ENCODE results near the gene MTCL1. TPM values are rescaled to one million over a fixed set of nuclear protein-coding genes. Genes with fewer than 3 reads are reported as not detected.

The MTCL1 gene
- total and polyA plus RNA-seq, 10 of the 15 experiments (the other 5 are each of a cell fraction or from before 2014, with no cell fraction given): 0.03 to 0.36 (median 0.13) TPM; not detected in 4

GRCh38 chr18:8854550-8854949 lies 149.2 kb downstream of the MTCL1 start:
- Histone ChIP-seq H3K27ac (ENCODE audit: control insufficient read depth, insufficient read depth) (no peak overlapping the region), H3K9ac (ENCODE audit: control insufficient read depth, insufficient read depth, low read length) (no peak overlapping the region), H3K4me3 (no peak overlapping the region), H3K79me2 (ENCODE audit: control insufficient read depth, insufficient read depth, low read length) (no peaks in the 10 kb centered on the region), H2AFZ (ENCODE audit: control insufficient read depth, low read depth, low read length) (no peak overlapping the region), H3K36me3 (ENCODE audit: control insufficient read depth in 2 of 2, insufficient read depth in 2 of 2, low read length in 1 of 2) (no peaks in the 10 kb centered on the region), H3K27me3 (replicated peaks in 1 of 2; ENCODE audit: control insufficient read depth in 2 of 2, insufficient read depth in 2 of 2, low read length in 1 of 2) (peaks cover 0 to 1% of the 10 kb centered on the region in 2 experiments; a peak in 1 of 4 replicates), H4K20me1 (ENCODE audit: control insufficient read depth, insufficient read depth) (no peaks in the 10 kb centered on the region), H3K4me2 (ENCODE audit: control insufficient read depth, insufficient read depth) (no peak overlapping the region), H3K9me3 (replicated peaks; ENCODE audit: control insufficient read depth, insufficient read depth, low read length) (no peaks in the 10 kb centered on the region), H3K4me1 (ENCODE audit: control insufficient read depth, insufficient read depth, low read length) (no peaks in the 10 kb centered on the region)
- TF ChIP-seq ATF7 (IDR thresholded peaks at IDR 0.05; ENCODE audit: low read depth) (no peak), TARDBP (IDR thresholded peaks at IDR 0.05; ENCODE audit: borderline replicate concordance) (no peak), ZSCAN29 (IDR thresholded peaks at IDR 0.05) (no peak), CREM (IDR thresholded peaks at IDR 0.05; ENCODE audit: low read depth) (no peak), SMAD5 (IDR thresholded peaks at IDR 0.05; ENCODE audit: low read depth) (no peak), RAD51 (IDR thresholded peaks at IDR 0.05) (no peak), PAX8 (IDR thresholded peaks at IDR 0.05) (no peak), RBBP5 (conservative IDR thresholded peaks at IDR 0.05) (no peak), GABPA (IDR thresholded peaks at IDR 0.05; ENCODE audit: low read depth) (no peak), POLR2AphosphoS5 (IDR thresholded peaks at IDR 0.05; ENCODE audit: low read length) (no peak), EGR1 (IDR thresholded peaks at IDR 0.05; ENCODE audit: borderline replicate concordance in 1 of 2, low read depth in 2 of 2, low read length in 2 of 2) (no peak), ZNF687 (IDR thresholded peaks at IDR 0.05) (no peak), BCL3 (IDR thresholded peaks at IDR 0.05; ENCODE audit: borderline replicate concordance, insufficient read depth, low read depth, low read length, poor library complexity, severe bottlenecking) (no peak), CHD1 (IDR thresholded peaks at IDR 0.05; ENCODE audit: low read depth, low read length) (no peak), JUNB (IDR thresholded peaks at IDR 0.05) (no peak)
- intact Hi-C loops (cut with micrococcal nuclease; ENCODE audit: unreplicated experiment) (no loop called here), in situ Hi-C loops (cut with MboI) (no loop called here)
- ATAC-seq (no peak), DNase-seq (ENCODE audit: low read depth, low spot score) (no peak), FAIRE-seq (no peak)
- ChIA-PET SMC1A (ENCODE audit: uncharacterized antibody, unreplicated experiment) (no interaction called here), POLR2A (no interaction called here), CTCF (no interaction called here), RAD21 (ENCODE audit: unreplicated experiment) (no interaction called here)
- 15% methylated on average over 4 of the region's 4 CpGs for WGBS (ENCODE audit: insufficient coverage, insufficient replicate concordance, low lambda C conversion rate, missing lambda C conversion rate)
- no TSS peak for BruUV-seq (replicated peaks)

All from GM12878 (cell line).